Dendritic cell treated with granulocyte-macrophage colony-stimulating factor and Interleukin-4, amounts not matched to agents 40 ng/mL and 50 ng/mL, for 4 days (primary cell): ENCODE data around the gene NRROS.
"Not testable (repeated sequence)": the region's sequence is repeated elsewhere in the genome, so short reads cannot be mapped to it uniquely, and the experiment has no call there.

ENCODE experiments used
- H3K27ac Mint-ChIP-seq: one replicate; pipeline ENCODE4 v1.8.0; 2022; ENCODE audit warnings: mild to moderate bottlenecking, mixed read lengths
- H3K27me3 Mint-ChIP-seq: one replicate; pipeline ENCODE4 v1.8.0; 2022; ENCODE audit warnings: mild to moderate bottlenecking, mixed read lengths
- H3K36me3 Mint-ChIP-seq: one replicate; pipeline ENCODE4 v1.8.0; 2022; ENCODE audit warnings: low read depth, mixed read lengths
- H3K4me1 Mint-ChIP-seq: one replicate; pipeline ENCODE4 v1.8.0; 2022; ENCODE audit warnings: low read depth, mixed read lengths
- H3K4me3 Mint-ChIP-seq: one replicate; pipeline ENCODE4 v1.8.0; 2022; ENCODE audit warnings: mild to moderate bottlenecking, moderate library complexity, mixed read lengths
- H3K9me3 Mint-ChIP-seq: one replicate; pipeline ENCODE4 v1.8.0; 2022; ENCODE audit warnings: mixed read lengths
- intact Hi-C: fragments of 100-400 bp; cut with micrococcal nuclease; formaldehyde crosslinking; loops from one replicate; pipeline ENCODE4 v1.15.0; 2022

Gene NRROS

GRCh38 chr3:196633555-196634151 is 5.8 kb upstream of the NRROS start:
- intact Hi-C loops, result loop anchor here (1.0 kb wide), 1 partner anchor 8 kb away; no protein-coding TSS in a partner anchor
- Mint-ChIP-seq H3K36me3 (peaks cover 44% of the 10 kb centered on the region), H3K27me3 (no peaks in the 10 kb centered on the region), H3K9me3 (no peaks in the 10 kb centered on the region), H3K27ac (peak overlapping the region; percentile 97), H3K4me1 (peaks cover 80% of the 10 kb centered on the region), H3K4me3 (peak overlapping the region; percentile 88)

DNA sequence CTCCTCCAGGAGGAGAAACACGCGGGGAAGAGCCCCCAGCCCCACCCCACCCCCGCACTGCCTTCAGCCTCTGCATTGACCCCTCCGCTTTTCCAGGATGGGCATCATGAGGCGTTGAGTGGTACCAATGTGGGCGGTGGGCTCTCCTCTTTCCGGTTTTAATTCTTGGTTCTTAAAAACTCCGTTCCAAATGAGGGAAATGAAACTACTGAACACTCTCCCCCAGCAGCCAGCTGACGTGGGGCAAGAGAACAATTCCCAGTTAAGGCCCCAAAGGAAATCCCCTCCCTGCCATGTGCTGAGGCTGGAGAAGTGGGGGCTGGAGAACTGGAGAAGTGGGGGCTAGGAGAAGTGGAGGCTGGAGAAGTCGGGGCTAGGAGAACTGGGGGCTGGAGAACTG is 5.3 kb upstream of the NRROS start:
- Mint-ChIP-seq H3K36me3 (peaks cover 50% of the 10 kb centered on the region), H3K27me3 (no peaks in the 10 kb centered on the region), H3K9me3 (no peaks in the 10 kb centered on the region), H3K4me3 (peak overlapping the region; percentile 88), H3K4me1 (peaks cover 80% of the 10 kb centered on the region), H3K27ac (peak overlapping the region; percentile 97)
- intact Hi-C loops, result loop anchor here (1.0 kb wide), 1 partner anchor 9 kb away; no protein-coding TSS in a partner anchor

- Mint-ChIP-seq H3K36me3 (peaks cover 56% of the 10 kb centered on the region), H3K27me3 (no peaks in the 10 kb centered on the region), H3K4me1 (peaks cover 76% of the 10 kb centered on the region), H3K27ac (peak overlapping the region; percentile 97), H3K9me3 (no peaks in the 10 kb centered on the region), H3K4me3 (peak overlapping the region; percentile 68)
- intact Hi-C loops, result loop anchor here (1.0 kb wide), 1 partner anchor 10 kb away; no protein-coding TSS in a partner anchor
Observed at GRCh38 chr3:196634829-196635228, 4.7 kb upstream of the NRROS start.

DNA sequence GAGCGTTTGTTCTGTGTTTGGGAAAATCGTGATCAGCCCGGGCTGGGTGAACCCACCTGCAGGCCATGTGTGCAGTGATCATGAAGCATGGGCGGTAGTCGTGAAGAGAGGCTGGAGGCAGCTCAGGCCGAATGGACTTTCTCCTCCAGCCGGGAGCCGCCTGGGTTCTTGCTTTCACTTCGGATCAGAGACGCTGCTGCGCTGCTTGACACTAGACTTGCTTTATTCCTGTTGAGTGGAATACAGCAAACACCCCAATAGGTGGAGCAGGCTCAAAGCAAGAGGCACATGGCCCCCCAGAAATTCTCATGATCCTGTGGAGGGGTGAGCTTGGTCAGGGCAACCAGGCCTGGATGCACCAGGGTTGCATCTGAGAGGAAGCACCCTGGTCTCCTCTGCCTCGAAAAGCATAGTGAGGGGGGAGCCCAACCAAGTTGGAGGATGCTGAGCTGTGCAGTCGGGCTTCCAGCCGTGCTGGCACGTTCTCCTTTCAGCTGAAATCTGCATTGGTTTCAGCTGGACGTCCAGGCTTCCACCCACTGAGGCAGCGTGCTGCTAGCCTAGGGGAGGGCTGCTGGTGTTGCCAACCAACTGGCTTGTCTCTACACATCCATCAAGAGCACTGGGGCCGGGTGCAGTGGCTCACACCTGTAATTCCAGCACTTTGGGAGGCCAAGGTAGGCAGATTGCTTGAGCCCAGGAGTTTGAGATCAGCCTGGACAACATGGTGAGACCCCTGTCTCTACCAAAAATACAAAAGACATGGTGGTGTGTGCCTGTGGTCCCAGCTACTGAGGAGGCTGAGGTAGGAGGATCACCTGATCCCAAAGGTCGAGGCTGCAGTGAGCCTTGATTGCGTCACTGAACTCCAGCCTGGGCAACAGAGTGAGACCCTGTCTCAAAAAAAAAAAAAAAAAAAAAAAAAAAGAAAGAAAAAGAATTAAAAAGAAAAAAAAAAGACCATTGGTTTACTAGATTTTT is 2.8 kb upstream of the NRROS start:
- Mint-ChIP-seq H3K36me3 (peaks cover 60% of the 10 kb centered on the region), H3K4me1 (peaks cover 63% of the 10 kb centered on the region), H3K4me3 (peak overlapping the region; percentile 65)

GRCh38 chr3:196637941-196638340 is 1.6 kb upstream of the NRROS start:
- Mint-ChIP-seq H3K27ac (peak overlapping the region; percentile 97), H3K36me3 (peaks cover 60% of the 10 kb centered on the region), H3K4me1 (peaks cover 63% of the 10 kb centered on the region), H3K4me3 (peak overlapping the region; percentile 88)
- intact Hi-C loops, result loop anchor here (2.0 kb wide), 1 partner anchor 17 kb away; no protein-coding TSS in a partner anchor
- H3K27me3 Mint-ChIP-seq, H3K9me3 Mint-ChIP-seq: not testable (repeated sequence)

More for the DNA sequence above, 2.8 kb upstream of the NRROS start:
- no peaks in the 10 kb centered on the region for H3K27me3 Mint-ChIP-seq
- intact Hi-C loops, result no loop called here
- peak overlapping the region; percentile 97 for H3K27ac Mint-ChIP-seq
- H3K9me3 Mint-ChIP-seq, result no peaks in the 10 kb centered on the region

- peaks cover 66% of the 10 kb centered on the region for H3K4me1 Mint-ChIP-seq
- H3K9me3 Mint-ChIP-seq, result no peaks in the 10 kb centered on the region
- H3K27ac Mint-ChIP-seq, result peak overlapping the region; percentile 97
- H3K27me3 Mint-ChIP-seq, result no peaks in the 10 kb centered on the region
- peak overlapping the region; percentile 88 for H3K4me3 Mint-ChIP-seq
- intact Hi-C loops, result loop anchor here (2.0 kb wide), 1 partner anchor 18 kb away; no protein-coding TSS in a partner anchor
- peaks cover 64% of the 10 kb centered on the region for H3K36me3 Mint-ChIP-seq
Observed at GRCh38 chr3:196638861-196639482, 522 bp upstream of the NRROS start.

GRCh38 chr3:196640297-196641018 is 964 bp downstream of the NRROS start:
- H3K36me3 Mint-ChIP-seq, result peaks cover 77% of the 10 kb centered on the region
- H3K27ac Mint-ChIP-seq, result peak overlapping the region; percentile 97
- no peaks in the 10 kb centered on the region for H3K27me3 Mint-ChIP-seq
- peaks cover 66% of the 10 kb centered on the region for H3K4me1 Mint-ChIP-seq
- no peaks in the 10 kb centered on the region for H3K9me3 Mint-ChIP-seq
- H3K4me3 Mint-ChIP-seq, result peak overlapping the region; percentile 88
- intact Hi-C loops, result loop anchor here (2.0 to 5.0 kb wide), 2 partner anchors 32 to 47 kb away; no protein-coding TSS in a partner anchor

DNA sequence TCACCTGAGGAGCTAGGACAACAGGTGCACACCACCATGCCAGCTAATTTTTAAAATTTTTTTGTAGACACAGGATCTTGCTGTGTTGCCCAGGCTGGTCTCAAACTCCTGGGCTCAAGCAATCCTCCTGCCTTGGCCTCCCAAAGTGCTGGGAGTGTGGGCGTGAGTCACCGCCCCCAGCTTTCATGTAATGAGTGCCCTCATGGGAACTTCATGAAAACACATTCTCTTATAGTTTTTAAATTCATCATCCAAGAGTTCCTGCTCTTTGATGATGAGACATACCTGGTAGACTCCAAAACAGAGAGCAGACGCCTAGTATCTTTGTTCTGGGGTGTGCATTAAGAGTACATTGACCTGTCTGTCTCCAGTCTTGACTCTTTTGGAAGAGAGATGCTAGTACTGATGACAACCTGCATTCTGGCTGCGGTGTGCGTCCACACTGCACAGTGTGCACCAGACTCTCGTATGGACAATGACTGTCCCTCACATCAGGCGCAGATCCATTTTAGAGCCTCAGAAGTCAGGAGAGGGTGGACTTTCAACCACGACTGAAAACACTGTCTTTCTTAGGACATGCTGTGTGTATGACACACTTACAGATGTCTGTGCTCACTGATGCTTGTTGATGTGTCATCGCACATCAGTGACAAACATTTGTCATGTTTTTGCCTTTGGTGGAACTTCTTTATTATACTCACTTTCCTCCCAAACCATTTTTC is 2.0 kb downstream of the NRROS start:
- H3K9me3 Mint-ChIP-seq, result no peaks in the 10 kb centered on the region
- H3K4me3 Mint-ChIP-seq, result peak overlapping the region; percentile 88
- intact Hi-C loops, result loop anchor here (2.0 to 5.0 kb wide), 2 partner anchors 33 to 46 kb away; no protein-coding TSS in a partner anchor
- peak overlapping the region; percentile 97 for H3K27ac Mint-ChIP-seq
- no peaks in the 10 kb centered on the region for H3K27me3 Mint-ChIP-seq
- peaks cover 67% of the 10 kb centered on the region for H3K4me1 Mint-ChIP-seq
- H3K36me3 Mint-ChIP-seq, result peaks cover 88% of the 10 kb centered on the region

DNA sequence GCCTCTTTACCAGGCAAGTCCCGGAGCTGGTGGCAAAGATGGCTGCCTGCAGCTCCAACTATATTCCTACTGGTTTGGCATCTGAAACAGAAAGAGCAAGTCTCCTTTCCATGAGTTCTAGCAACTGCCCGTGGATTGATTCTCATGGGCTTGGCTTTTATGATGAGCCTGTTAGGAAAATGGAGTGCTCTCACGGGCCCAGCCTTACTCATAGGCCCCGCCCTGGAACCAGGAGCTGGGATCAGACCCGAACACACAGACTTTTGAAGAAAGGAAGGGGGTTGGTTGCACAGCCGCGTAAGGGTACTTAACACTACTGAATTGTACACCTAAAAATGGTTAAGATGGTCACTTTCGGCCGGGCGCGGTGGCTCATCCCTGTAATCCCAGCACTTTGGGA is 2.9 kb downstream of the NRROS start:
- peaks cover 69% of the 10 kb centered on the region for H3K4me1 Mint-ChIP-seq
- no peaks in the 10 kb centered on the region for H3K27me3 Mint-ChIP-seq
- intact Hi-C loops, result loop anchor here (5.0 kb wide), 1 partner anchor 45 kb away; no protein-coding TSS in a partner anchor
- H3K36me3 Mint-ChIP-seq, result peaks cover 97% of the 10 kb centered on the region
- H3K27ac Mint-ChIP-seq, result peak overlapping the region; percentile 97
- no peaks in the 10 kb centered on the region for H3K9me3 Mint-ChIP-seq
- peak overlapping the region; percentile 88 for H3K4me3 Mint-ChIP-seq

DNA sequence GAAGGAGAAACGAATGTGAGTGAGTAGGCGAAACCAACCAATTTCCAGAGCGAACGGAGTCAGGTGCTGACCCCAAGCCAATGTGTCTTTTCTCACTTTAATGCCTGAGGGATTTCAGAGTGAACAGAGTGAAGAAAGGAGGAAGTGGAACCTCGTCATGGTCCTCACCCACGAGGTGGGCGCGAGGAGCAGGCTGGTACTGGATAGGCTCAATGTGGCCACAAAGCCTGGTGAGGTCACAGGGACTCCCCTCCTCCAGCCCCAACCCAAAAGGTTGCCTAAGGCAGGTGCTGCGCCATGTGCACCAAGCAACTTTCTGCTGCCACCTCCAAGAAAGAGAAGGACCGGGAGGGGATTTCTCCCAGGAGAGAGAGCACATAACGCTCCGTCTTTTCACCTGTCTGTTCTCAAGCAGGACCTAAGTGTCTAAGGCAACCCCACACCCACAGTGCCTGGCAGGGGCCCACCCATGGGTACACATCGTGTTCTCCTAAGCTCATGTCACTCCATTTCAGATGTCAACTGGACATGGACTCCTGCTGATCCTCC is 3.8 kb downstream of the NRROS start:
- Mint-ChIP-seq H3K27ac (peak overlapping the region; percentile 97), H3K4me1 (peaks cover 63% of the 10 kb centered on the region), H3K27me3 (no peaks in the 10 kb centered on the region), H3K36me3 (peaks cover 100% of the 10 kb centered on the region), H3K9me3 (no peaks in the 10 kb centered on the region), H3K4me3 (peak overlapping the region; percentile 88)
- intact Hi-C loops, result loop anchor here (5.0 kb wide), 1 partner anchor 44 kb away; no protein-coding TSS in a partner anchor

GRCh38 chr3:196643761-196644160 is 4.3 kb downstream of the NRROS start:
- intact Hi-C loops, result loop anchor here (5.0 kb wide), 1 partner anchor 44 kb away; no protein-coding TSS in a partner anchor
- Mint-ChIP-seq H3K9me3 (no peaks in the 10 kb centered on the region), H3K4me3 (peak overlapping the region; percentile 88), H3K36me3 (peaks cover 100% of the 10 kb centered on the region), H3K4me1 (peaks cover 67% of the 10 kb centered on the region), H3K27me3 (no peaks in the 10 kb centered on the region), H3K27ac (peak overlapping the region; percentile 97)

DNA sequence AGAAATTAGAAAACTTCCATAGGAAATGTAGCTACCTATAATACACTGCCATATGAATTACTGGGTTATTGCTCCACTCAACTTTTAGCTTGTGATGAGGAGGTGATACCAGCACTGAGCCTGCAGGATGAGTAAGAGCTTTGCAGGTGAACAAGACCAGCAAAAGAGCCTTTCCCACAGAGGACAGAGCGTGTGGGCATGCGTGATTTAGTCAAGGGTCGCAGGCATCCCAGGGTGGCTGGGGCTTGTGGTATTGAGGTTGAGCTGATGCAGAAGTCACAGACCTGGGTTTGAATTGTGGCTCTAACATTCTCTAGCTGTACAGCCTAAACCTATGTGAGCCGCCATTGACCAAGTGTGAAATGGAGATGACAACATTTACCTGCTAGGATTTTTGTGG is 5.6 kb downstream of the NRROS start:
- H3K4me1 Mint-ChIP-seq, result peaks cover 74% of the 10 kb centered on the region
- H3K4me3 Mint-ChIP-seq, result peak overlapping the region; percentile 20
- H3K9me3 Mint-ChIP-seq, result no peaks in the 10 kb centered on the region
- H3K27me3 Mint-ChIP-seq, result no peaks in the 10 kb centered on the region
- intact Hi-C loops, result no loop called here
- peaks cover 100% of the 10 kb centered on the region for H3K36me3 Mint-ChIP-seq
- H3K27ac Mint-ChIP-seq, result no peak overlapping the region
